Heart left ventricle (tissue), 16 donors: ENCODE data around the gene CIAO1. TPM values are rescaled to one million over a fixed set of nuclear protein-coding genes. Genes with fewer than 3 reads are reported as not detected.

Experiments
- ATAC-seq, 4 donors: fragments of 200-7000 bp; cut with Tn5 transposase; one replicate each; pipeline ENCODE4 v1.9.1; 2020 to 2022; ENCODE audit warnings: moderate library complexity in 4 of 4, mild to moderate bottlenecking in 3 of 4, moderate number of reproducible peaks in 1 of 4
- DNase-seq, 5 donors: peaks; one replicate each; pipeline ENCODE4 v3.0.0-alpha.2; 2020
- H3K27ac ChIP-seq, 12 donors: fragments of 200-600 bp; sonication (generic) in 4 of 12; one replicate each; pipeline versions ENCODE4 v1.5.0 to v1.8.0; 2016 to 2022; ENCODE audit warnings: mild to moderate bottlenecking in 2 of 12
- H3K27me3 ChIP-seq, 9 donors: fragments of 200-600 bp; sonication (generic) in 2 of 9; one replicate each; pipeline versions ENCODE4 v1.5.1 to v1.8.0; 2016 to 2022; ENCODE audit warnings: mild to moderate bottlenecking in 3 of 9
- H3K36me3 ChIP-seq, 9 donors: fragments of 200-600 bp; sonication (generic) in 2 of 9; one replicate each; pipeline versions ENCODE4 v1.5.0 to v1.8.0; 2018 to 2022; ENCODE audit warnings: mild to moderate bottlenecking in 2 of 9
- H3K4me1 ChIP-seq, 12 donors: fragments of 200-600 bp; sonication (generic) in 4 of 12; one replicate each; pipeline versions ENCODE4 v1.5.0 to v1.8.0; 2016 to 2022; ENCODE audit warnings: mild to moderate bottlenecking in 3 of 12
- H3K4me3 ChIP-seq, 12 donors: fragments of 200-600 bp; sonication (generic) in 4 of 12; one replicate each; pipeline versions ENCODE4 v1.5.0 to v1.8.0; 2017 to 2022; ENCODE audit warnings: mild to moderate bottlenecking in 9 of 12, moderate library complexity in 4 of 12
- H3K9me3 ChIP-seq, 12 donors: fragments of 200-600 bp; sonication (generic) in 4 of 12; one replicate each; pipeline versions ENCODE4 v1.5.0 to v1.8.0; 2016 to 2022; ENCODE audit warnings: mild to moderate bottlenecking in 1 of 12
- CTCF ChIP-seq, 12 donors: fragments of 200-600 bp; sonication (generic) in 4 of 12; IDR thresholded peaks; one replicate each; pipeline versions ENCODE4 v1.5.0 to v1.8.0; 2018 to 2022; ENCODE audit warnings: antibody characterized with exemption in 12 of 12, mild to moderate bottlenecking in 5 of 12
- POLR2A ChIP-seq, 2 donors: fragments of 450-650 bp; IDR thresholded peaks; one replicate each; pipeline ENCODE4 v1.6.1; 2017; ENCODE audit warnings: antibody characterized with exemption in 2 of 2, mild to moderate bottlenecking in 2 of 2, moderate library complexity in 2 of 2
- WGBS, 4 donors: extraction: QIAGEN DNeasy Blood & Tissue Kit in 2 of 4; methylation state at CpG; one replicate each; pipeline versions ENCODE4 v1.1.5 to v1.1.7; 2013 to 2018; 5-methylcytosine and 5-hydroxymethylcytosine counted together
- intact Hi-C, 10 donors: fragments of 100-400 bp; cut with DNase I; formaldehyde crosslinking; loops; one replicate each; pipeline versions ENCODE4 v1.11.1 to v1.14.2; 2022
- polyA plus RNA-seq, 2 donors: library from polyadenylated mRNA; stranded (reverse); fragments of 200-250 nt; gene quantifications; one replicate each; pipeline ENCODE4 v1.2.3, GENCODE V29; 2013
- total RNA-seq, 9 donors: library from RNA; depleted of rRNA in 2 of 9; stranded (reverse); fragments of >200 nt in 2 of 9; fragmentation: NEBNext Ultra II Directional in 3 of 9; extraction: Animal tissue kit (Norgen Biotek cat#: 25700) in 3 of 9; gene quantifications; one replicate each; pipeline versions ENCODE4 v1.1.0 to v1.2.4, GENCODE V29; 2016 to 2023
- donor health status: ischemic (EF 13 %, LVEDD 7.1; RV severe dilation, severe dysfunction).
- donor health status: healthy with polysubstance abuse.
- donor health status: DM: no; HTN: yes; CAD: no.
- donor health status: DM: no; HTN: no; CAD: no.
- donor health status: ischemic (EF 25% LVEDD 6.9; RV normal size, moderate dysfunction).
- donor health status: ischemic (EF 25% LVEDD 5.7; RV mildly dilated, moderate dysfunction).
- donor health status: healthy.
- donor health status: DM: yes; HTN: yes; CAD: no.
- donor health status: ischemic (EF 35%, LVEDD 5.7; RV mildly dilated, moderate dysfunction).
- donor health status: nonischemic (EF 11% LVEDD 7.7; RV severe dilation, severe dysfunction).
- donor health status: DM: yes; HTN: yes; CAD: no.
- donor health status: PGD.
- donor health status: ischemic (EF 29% LVEDD 5.4; RV normal size, mild dysfunction).
- donor health status: nonischemic (EF 23%, LVEDD 6.1; RV moderate dilation, normal function).

The CIAO1 gene
- total and polyA plus RNA-seq, 11 donors: 20.5 to 109 (median 68.7) TPM

GRCh38 chr2:96261328-96262003, 4.6 kb upstream of the CIAO1 start:
- intact Hi-C loops: loop anchor here in 6 of 10 donors (2.0 to 10.0 kb wide), 5 partner anchors 53 to 127 kb away; partner anchors contain the start of genes ASTL (in 3 of the 6), STARD7 (in 3 of the 6) and DUSP2 (in 1 of the 6)
- H3K4me3 ChIP-seq: no peak overlapping the region
- peaks cover 0 to 41% (median 30%) of the 10 kb centered on the region in 9 donors for H3K36me3 ChIP-seq
- no peaks in the 10 kb centered on the region for H3K9me3 ChIP-seq
- DNase-seq (no peak), ATAC-seq (no peak)
- peaks cover 47 to 86% (median 82%) of the 10 kb centered on the region in 12 donors for H3K4me1 ChIP-seq
- H3K27ac ChIP-seq: peak overlapping the region; percentile 62 to 96 (median 92)
- 68 to 73% (median 71%) methylated on average over 6 of the region's 6 CpGs for WGBS, 4 donors
- no peak for TF ChIP-seq CTCF (IDR thresholded peaks at IDR 0.05)
- TF ChIP-seq POLR2A (IDR thresholded peaks at IDR 0.05): no peak
- no peaks in the 10 kb centered on the region for H3K27me3 ChIP-seq

- intact Hi-C loops: loop anchor here in 6 of 10 donors (5.0 to 10.0 kb wide), 4 partner anchors 55 to 128 kb away; partner anchors contain the start of genes ASTL (in 3 of the 6), STARD7 (in 2 of the 6) and DUSP2 (in 1 of the 6)
- ATAC-seq (no peak), DNase-seq (no peak)
- Histone ChIP-seq H3K4me3 (no peak overlapping the region), H3K27me3 (no peaks in the 10 kb centered on the region), H3K9me3 (no peaks in the 10 kb centered on the region), H3K4me1 (peaks cover 47 to 87% (median 82%) of the 10 kb centered on the region in 12 donors), H3K27ac (peak overlapping the region in 10 of 12 donors; percentile 24 to 96 (median 92)), H3K36me3 (peaks cover 0 to 43% (median 29%) of the 10 kb centered on the region in 9 donors)
- no peak for TF ChIP-seq POLR2A (IDR thresholded peaks at IDR 0.05)
- no peak for TF ChIP-seq CTCF (IDR thresholded peaks at IDR 0.05)
- 65 to 81% (median 73%) methylated on average over 2 of the region's 2 CpGs for WGBS, 4 donors
Observed at GRCh38 chr2:96262306-96262705, 3.7 kb upstream of the CIAO1 start.

GRCh38 chr2:96264086-96264485, 1.9 kb upstream of the CIAO1 start:
- WGBS, 4 donors: 17 to 24% (median 23%) methylated on average over 4 of the region's 4 CpGs
- Histone ChIP-seq H3K36me3 (peaks cover 0 to 56% (median 47%) of the 10 kb centered on the region in 9 donors), H3K9me3 (no peaks in the 10 kb centered on the region), H3K4me1 (peaks cover 33 to 75% (median 68%) of the 10 kb centered on the region in 12 donors), H3K27me3 (no peaks in the 10 kb centered on the region), H3K4me3 (peak overlapping the region in 11 of 12 donors; percentile 72 to 100 (median 90)), H3K27ac (peak overlapping the region; percentile 86 to 98 (median 95))
- no peak for ATAC-seq
- no peak for DNase-seq
- TF ChIP-seq CTCF (IDR thresholded peaks at IDR 0.05) (no peak), POLR2A (IDR thresholded peaks at IDR 0.05) (no peak)
- intact Hi-C loops: loop anchor here in 8 of 10 donors (2.0 to 10.0 kb wide), 6 partner anchors 55 to 129 kb away; partner anchors contain the start of genes ASTL (in 4 of the 8), STARD7 (in 3 of the 8) and DUSP2 (in 1 of the 8)
